CD4-positive, alpha-beta T cell (primary cell): Measurements from ENCODE around the gene ZNF692. TPM values are rescaled to one million over a fixed set of nuclear protein-coding genes. Genes with fewer than 3 reads are reported as not detected.

Experiments
- ATAC-seq: fragments of 200-7000 bp; cut with Tn5 transposase; one replicate; pipeline ENCODE4 v1.10.0; 2022; ENCODE audit warnings: mild to moderate bottlenecking; ENCODE audit not compliant: poor library complexity
- CTCF ChIA-PET: fragments of 350-600 bp; sonication (Branson Sonifier 250); formaldehyde crosslinking; loops from one replicate; lab custom pipeline; 2021; ENCODE audit warnings: antibody characterized with exemption, inconsistent platforms; lab: Charles Lee
- POLR2A ChIA-PET: fragments of 350-600 bp; sonication (Branson Sonifier 250); formaldehyde crosslinking; loops from one replicate; lab custom pipeline; 2021; ENCODE audit warnings: antibody characterized with exemption, inconsistent platforms; lab: Charles Lee
- DNase-seq, 14 experiments: peaks; one replicate each; pipeline ENCODE4 v3.0.0-alpha.2; 2013 to 2020; ENCODE audit warnings: mixed read lengths in 2 of 14
- H3K27ac ChIP-seq, 2 donors: one replicate each; pipeline versions ENCODE4 v1.5.1 to v1.7.0; 2013; ENCODE audit warnings: low read length in 2 of 2, low read depth in 1 of 2, mild to moderate bottlenecking in 1 of 2
- H3K27me3 ChIP-seq, 2 experiments: 1 replicate in 1 of 2; 2 replicates in 1 of 2; pipeline versions ENCODE4 v1.6.1 to v1.7.0; 2013; ENCODE audit warnings: low read length in 2 of 2, control low read depth in 1 of 2, mild to moderate bottlenecking in 1 of 2, moderate library complexity in 1 of 2; ENCODE audit not compliant: insufficient read depth in 2 of 2, control insufficient read depth in 1 of 2
- H3K36me3 ChIP-seq: one replicate; pipeline ENCODE4 v1.6.1; 2013; ENCODE audit warnings: low read length, control low read depth; ENCODE audit not compliant: insufficient read depth
- H3K4me1 ChIP-seq: one replicate; pipeline ENCODE4 v1.6.1; 2013; ENCODE audit warnings: low read length, control low read depth; ENCODE audit not compliant: insufficient read depth
- H3K4me3 ChIP-seq: one replicate; pipeline ENCODE4 v1.5.1; 2013; ENCODE audit warnings: mild to moderate bottlenecking, low read length, moderate library complexity
- H3K9me3 ChIP-seq, 2 experiments: 1 replicate in 1 of 2; 2 replicates in 1 of 2; pipeline versions ENCODE4 v1.6.1 to v1.7.0; 2013; ENCODE audit warnings: low read length in 2 of 2, mild to moderate bottlenecking in 2 of 2, control low read depth in 1 of 2, moderate library complexity in 1 of 2; ENCODE audit not compliant: control insufficient read depth in 1 of 2, insufficient read depth in 1 of 2
- H3K27ac Mint-ChIP-seq: one replicate; pipeline ENCODE4 v1.8.0; 2020; ENCODE audit warnings: mixed read lengths
- H3K27me3 Mint-ChIP-seq: one replicate; pipeline ENCODE4 v1.8.0; 2021; ENCODE audit warnings: mixed read lengths
- H3K36me3 Mint-ChIP-seq: one replicate; pipeline ENCODE4 v1.8.0; 2021; ENCODE audit warnings: low read depth, mixed read lengths
- H3K4me1 Mint-ChIP-seq: one replicate; pipeline ENCODE4 v1.8.0; 2021; ENCODE audit warnings: low read depth, mixed read lengths
- H3K4me3 Mint-ChIP-seq: one replicate; pipeline ENCODE4 v1.8.0; 2020; ENCODE audit warnings: mild to moderate bottlenecking, mixed read lengths
- H3K9me3 Mint-ChIP-seq: one replicate; pipeline ENCODE4 v1.8.0; 2020; ENCODE audit warnings: mixed read lengths
- intact Hi-C, 2 experiments: fragments of 100-400 bp; cut with DNase I in 1 of 2; cut with micrococcal nuclease in 1 of 2; formaldehyde crosslinking; loops; one replicate each; pipeline versions ENCODE4 v1.15.1 to v1.9.0; 2023 to 2025; cut with DNase I, micrococcal nuclease
- total RNA-seq, 174 experiments: library from RNA in 2 of 174; stranded (reverse) in 2 of 174; gene quantifications; one replicate each; pipeline ENCODE4 v1.2.3 and lab custom pipeline; 2021 to 2026
- TF ChIP-seq, protein P1 (sequence below): fragments of 200-600 bp; IDR thresholded peaks from one replicate; pipeline ENCODE4 v1.8.0; 2022; ENCODE audit warnings: antibody characterized with exemption, mild to moderate bottlenecking

The ZNF692 gene
- total RNA-seq, 2 experiments from 2014 or later = 23.3 to 27.3 TPM

DNA sequence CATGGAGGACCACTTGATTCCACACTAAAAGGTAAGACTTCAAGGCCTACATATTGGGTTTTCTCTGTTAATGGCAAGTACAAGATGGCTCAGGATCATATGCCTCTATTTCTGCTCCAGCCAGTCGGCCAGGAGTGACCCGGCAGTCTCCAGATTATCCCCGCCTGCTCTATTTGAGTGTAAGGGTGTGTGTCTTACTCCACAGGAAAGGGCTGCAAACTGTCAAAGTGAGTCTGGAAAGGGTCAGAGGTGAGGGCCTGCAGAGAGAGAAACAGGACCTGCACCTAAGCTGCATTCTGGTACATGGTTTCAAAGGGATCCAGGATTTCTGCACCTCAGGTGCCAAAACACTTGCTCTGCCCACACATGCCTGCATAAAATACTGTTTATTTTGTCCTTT lies 9.2 kb downstream of the ZNF692 start:
- Histone ChIP-seq H3K27ac (no peak overlapping the region), H3K4me1 (peaks cover 15% of the 10 kb centered on the region), H3K9me3 (no peaks in the 10 kb centered on the region), H3K4me3 (no peak overlapping the region), H3K27me3 (no peaks in the 10 kb centered on the region), H3K36me3 (peaks cover 65% of the 10 kb centered on the region)
- intact Hi-C loops = no loop called here
- ATAC-seq = no peak
- Mint-ChIP-seq H3K9me3 (no peaks in the 10 kb centered on the region), H3K27ac (no peak overlapping the region), H3K36me3 (peaks cover 48% of the 10 kb centered on the region), H3K4me1 (peaks cover 2% of the 10 kb centered on the region), H3K27me3 (no peaks in the 10 kb centered on the region), H3K4me3 (no peak overlapping the region)
- ChIA-PET CTCF (interaction anchor here (0.8 kb wide), 1 partner anchor 9 kb away, joined by 3 read pairs; no protein-coding TSS in a partner anchor), POLR2A (interaction anchor here (1.5 kb wide), 1 partner anchor 9 kb away, joined by 3 read pairs; the partner anchor contains the start of gene ZNF692)
- DNase-seq = no peak
- TF ChIP-seq, protein P1, sequence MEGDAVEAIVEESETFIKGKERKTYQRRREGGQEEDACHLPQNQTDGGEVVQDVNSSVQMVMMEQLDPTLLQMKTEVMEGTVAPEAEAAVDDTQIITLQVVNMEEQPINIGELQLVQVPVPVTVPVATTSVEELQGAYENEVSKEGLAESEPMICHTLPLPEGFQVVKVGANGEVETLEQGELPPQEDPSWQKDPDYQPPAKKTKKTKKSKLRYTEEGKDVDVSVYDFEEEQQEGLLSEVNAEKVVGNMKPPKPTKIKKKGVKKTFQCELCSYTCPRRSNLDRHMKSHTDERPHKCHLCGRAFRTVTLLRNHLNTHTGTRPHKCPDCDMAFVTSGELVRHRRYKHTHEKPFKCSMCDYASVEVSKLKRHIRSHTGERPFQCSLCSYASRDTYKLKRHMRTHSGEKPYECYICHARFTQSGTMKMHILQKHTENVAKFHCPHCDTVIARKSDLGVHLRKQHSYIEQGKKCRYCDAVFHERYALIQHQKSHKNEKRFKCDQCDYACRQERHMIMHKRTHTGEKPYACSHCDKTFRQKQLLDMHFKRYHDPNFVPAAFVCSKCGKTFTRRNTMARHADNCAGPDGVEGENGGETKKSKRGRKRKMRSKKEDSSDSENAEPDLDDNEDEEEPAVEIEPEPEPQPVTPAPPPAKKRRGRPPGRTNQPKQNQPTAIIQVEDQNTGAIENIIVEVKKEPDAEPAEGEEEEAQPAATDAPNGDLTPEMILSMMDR = no peak

DNA sequence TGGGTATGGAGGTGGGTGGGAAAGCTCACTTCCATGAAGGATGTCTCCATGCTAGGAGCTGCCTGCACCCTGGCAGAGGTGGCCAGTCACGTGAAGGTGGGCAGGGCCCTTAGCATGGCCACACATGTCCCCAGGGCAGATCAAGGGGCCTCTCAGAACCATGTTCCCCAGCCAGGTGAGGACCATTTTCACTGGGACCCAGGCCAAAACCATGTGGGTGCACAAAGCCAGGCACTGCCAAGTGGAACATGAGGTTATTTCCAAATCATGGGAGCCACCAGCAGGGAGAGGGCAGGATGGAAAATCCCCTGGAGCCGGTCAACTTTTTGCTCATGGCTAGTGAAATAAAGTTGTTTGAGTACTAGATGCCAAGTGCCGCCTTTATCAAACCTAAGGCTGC lies 9.7 kb downstream of the ZNF692 start:
- Mint-ChIP-seq H3K27ac (no peak overlapping the region), H3K36me3 (peaks cover 53% of the 10 kb centered on the region), H3K27me3 (no peaks in the 10 kb centered on the region), H3K4me1 (no peaks in the 10 kb centered on the region), H3K9me3 (no peaks in the 10 kb centered on the region), H3K4me3 (no peak overlapping the region)
- Histone ChIP-seq H3K36me3 (peaks cover 68% of the 10 kb centered on the region), H3K9me3 (no peaks in the 10 kb centered on the region), H3K27ac (no peak overlapping the region), H3K4me3 (no peak overlapping the region), H3K4me1 (peaks cover 11% of the 10 kb centered on the region), H3K27me3 (no peaks in the 10 kb centered on the region)
- ATAC-seq (no peak), DNase-seq (no peak)
- TF ChIP-seq, protein P1 = no peak
- ChIA-PET POLR2A (interaction anchor here (1.5 kb wide), 1 partner anchor 10 kb away, joined by 3 read pairs; the partner anchor contains the start of gene ZNF692), CTCF (no interaction called here)
- intact Hi-C loops = no loop called here

DNA sequence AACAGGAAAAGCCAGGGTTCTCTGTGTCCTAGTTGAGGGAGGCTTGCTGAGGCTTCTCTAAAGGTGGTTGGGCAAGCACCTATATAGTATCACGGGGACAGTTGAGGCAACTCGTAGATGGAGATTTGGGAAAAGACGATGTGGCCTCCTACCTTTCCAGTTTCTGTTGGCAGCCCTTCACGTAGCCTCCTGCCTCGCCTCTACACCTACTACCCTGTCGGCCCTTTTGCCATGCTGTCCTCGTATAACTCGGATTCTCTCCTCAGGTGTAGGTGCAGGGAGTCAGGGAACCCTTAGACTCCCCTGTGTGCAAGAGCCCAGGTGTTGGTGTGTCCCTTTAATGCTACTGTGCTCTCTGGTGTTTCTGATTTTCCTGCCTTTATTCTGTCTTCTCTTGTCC lies 10.3 kb downstream of the ZNF692 start:
- no peak overlapping the region for H3K4me3 Mint-ChIP-seq
- ChIA-PET POLR2A (no interaction called here), CTCF (no interaction called here)
- H3K9me3 ChIP-seq = no peaks in the 10 kb centered on the region
- no peaks in the 10 kb centered on the region for H3K9me3 Mint-ChIP-seq
- no peak overlapping the region for H3K4me3 ChIP-seq
- ATAC-seq (no peak), DNase-seq (no peak)
- no peak overlapping the region for H3K27ac ChIP-seq
- peaks cover 63% of the 10 kb centered on the region for H3K36me3 ChIP-seq
- H3K36me3 Mint-ChIP-seq = peaks cover 54% of the 10 kb centered on the region
- no peaks in the 10 kb centered on the region for H3K4me1 Mint-ChIP-seq
- intact Hi-C loops = no loop called here
- no peak overlapping the region for H3K27ac Mint-ChIP-seq
- TF ChIP-seq, protein P1 = no peak
- H3K27me3 Mint-ChIP-seq = no peaks in the 10 kb centered on the region
- H3K4me1 ChIP-seq = peaks cover 6% of the 10 kb centered on the region
- no peaks in the 10 kb centered on the region for H3K27me3 ChIP-seq
